IPS DF 4.7 (cell line): ENCODE data around the gene KIAA1958.
A peak's percentile ranks its signal among the peaks of the same experiment; 100 is the strongest.

Experiments used
- DNase-seq: peaks from one replicate; pipeline ENCODE4 v3.0.0-alpha.2; 2013; ENCODE audit warnings: low spot score; ENCODE audit errors: extremely low read depth

The KIAA1958 gene, protein sequence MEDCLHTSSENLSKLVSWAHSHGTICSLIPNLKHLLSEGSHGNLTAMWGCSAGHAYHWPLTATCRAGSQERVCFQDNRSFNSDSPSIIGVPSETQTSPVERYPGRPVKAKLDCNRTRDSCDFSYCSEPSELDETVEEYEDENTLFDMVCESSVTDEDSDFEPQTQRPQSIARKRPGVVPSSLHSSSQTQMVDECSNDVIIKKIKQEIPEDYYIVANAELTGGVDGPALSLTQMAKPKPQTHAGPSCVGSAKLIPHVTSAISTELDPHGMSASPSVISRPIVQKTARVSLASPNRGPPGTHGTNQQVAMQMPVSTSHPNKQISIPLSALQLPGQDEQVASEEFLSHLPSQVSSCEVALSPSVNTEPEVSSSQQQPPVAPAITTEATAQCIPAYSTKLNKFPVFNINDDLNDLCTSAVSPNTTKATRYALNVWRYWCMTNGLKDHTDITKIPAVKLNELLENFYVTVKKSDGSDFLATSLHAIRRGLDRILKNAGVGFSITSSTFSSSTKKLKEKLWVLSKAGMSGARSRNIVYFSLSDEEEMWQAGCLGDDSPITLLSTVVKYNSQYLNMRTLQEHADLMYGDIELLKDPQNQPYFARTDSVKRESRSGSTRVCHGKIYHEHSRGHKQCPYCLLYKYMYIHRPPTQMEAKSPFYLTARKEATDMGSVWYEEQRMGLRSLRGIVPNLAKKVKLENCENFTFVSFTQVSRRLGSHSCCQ

DNA sequence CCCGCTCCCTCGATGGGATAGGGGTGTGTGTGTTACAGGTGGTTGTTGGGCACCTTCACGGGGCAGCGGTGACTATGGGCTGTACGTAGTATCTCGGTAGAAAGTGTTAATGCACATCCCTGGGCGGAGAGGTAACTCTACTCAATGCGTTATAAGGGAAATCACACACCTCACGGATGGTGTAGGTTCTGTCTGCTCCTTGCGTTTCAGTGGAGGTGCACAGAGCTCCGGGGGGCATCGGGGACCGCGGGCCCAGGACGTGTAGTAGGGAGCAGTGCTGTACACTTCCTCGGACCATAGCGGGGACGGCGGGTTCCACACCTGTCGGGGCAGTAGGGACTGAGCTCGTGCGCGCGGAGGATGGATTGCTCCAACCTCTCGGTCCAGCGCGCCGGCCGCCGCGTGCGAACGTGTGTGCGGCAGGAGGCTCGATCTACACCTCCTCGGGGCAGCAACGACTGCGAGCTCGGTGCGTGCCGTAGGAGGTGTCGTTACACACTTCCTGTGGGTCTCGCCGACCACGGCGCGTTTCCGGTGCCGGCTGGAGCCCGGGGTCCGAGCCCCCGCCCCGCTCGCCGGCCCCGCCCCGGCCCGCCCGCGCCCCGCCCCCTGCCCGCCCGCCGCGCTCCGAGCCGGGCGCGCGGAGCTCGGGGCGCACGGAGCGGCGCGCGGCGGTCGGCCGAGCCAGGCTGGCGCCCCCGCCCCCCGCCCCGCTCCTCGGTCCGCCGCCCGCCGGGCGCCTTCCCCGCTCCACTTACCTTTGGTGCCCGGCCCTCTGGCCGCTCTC lies at the start of gene KIAA1958:
Gene KIAA1958 (plus strand): TSS at position 607 of the 787 bp plus-strand sequence. CDS start 87,254 bp downstream, outside the sequence.
- DNase-seq = peak; percentile 41

DNA sequence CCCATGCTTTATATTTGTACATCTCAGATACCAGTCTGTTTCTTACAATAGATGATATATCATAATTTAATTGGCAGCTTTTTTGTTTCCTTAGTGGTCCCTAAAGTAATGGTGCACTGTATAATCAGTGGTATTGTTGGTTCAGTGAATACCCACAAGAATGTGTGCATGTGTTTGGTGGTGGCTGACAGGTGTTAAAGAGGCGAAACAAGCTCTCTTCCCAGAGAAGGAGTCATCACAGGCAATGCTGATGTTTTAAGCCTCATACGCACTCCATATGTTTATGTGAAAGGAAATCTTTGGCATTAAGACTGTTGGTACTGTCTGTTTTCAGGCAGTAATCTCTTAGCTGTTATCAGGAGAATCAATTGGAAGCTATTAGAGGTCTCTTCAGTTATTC lies 49.2 kb upstream of the KIAA1958 start:
- no peak for DNase-seq

DNA sequence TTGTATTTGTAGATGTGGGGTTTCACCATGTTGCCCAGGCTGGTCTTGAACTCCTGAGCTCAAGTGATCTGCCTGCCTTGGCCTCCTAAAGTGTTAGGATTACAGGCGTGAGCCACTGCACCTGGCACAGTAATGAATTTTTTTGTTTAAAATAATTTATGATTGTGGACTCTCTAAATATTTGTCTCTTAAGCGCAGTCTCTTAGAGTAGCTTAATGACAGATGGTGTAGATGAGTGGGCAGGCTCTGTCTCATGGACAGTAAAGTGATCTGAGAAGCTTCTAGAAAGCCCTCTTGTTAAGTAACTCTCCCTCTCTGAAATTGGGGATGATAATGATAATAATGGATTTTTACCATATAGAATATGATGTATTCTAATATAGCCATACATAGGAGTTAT lies 47.5 kb upstream of the KIAA1958 start:
- DNase-seq = no peak

DNA sequence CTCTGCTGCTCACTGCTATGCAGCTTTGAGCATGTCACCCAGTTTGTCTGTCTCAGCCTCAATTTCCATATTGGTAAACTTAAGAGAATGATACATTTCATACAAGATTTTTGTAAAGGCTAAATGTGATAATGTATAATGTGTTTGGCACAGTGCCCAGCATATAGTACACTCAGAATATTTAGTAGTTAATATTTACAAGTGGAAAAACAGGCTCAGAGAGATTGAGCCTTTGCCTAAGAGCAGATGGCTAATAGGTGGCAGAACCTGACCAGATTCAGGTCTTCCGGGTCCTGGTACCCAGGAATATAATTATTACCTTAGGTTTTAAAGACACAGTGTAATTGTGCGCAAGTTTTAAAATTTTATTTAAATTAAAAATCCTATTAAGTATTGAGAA lies 46.8 kb upstream of the KIAA1958 start:
- DNase-seq = no peak

DNA sequence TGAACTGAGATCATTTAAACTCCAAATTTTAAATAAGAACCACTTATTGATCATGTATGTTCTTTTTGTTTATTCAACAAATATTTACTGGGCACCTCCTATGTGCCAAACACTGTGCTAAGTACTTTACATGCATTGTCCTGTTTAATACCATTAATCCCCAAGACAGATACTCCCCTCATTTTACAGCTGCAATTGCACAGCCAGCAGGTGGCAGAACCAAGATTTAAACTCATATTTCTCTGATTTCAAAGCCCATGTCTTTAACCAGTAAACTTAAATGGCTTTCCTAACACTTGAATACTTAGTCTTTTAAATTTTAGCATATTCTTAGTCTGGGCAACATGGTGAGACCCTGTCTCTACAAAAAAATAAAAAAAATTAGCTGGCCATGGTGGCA lies 43.4 kb upstream of the KIAA1958 start:
- no peak for DNase-seq

DNA sequence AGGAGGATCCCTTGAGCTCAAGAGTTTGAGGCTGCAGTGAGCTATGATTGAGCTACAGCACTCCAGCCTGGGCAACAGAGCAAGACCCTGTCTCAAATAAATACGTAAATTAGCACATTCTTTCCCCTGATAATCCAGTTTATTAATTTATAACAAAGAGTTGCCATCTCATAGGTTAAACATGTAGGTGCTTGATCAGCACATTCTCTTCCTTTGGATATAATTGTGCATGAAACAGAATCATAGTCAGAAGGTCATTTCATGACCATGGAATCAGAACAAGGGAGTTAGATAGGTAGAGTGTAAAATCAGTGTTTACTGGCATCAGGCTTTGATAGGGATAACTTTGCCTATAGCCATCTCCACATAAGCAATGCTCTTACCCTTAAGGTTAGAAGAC lies 43.0 kb upstream of the KIAA1958 start:
- no peak for DNase-seq

DNA sequence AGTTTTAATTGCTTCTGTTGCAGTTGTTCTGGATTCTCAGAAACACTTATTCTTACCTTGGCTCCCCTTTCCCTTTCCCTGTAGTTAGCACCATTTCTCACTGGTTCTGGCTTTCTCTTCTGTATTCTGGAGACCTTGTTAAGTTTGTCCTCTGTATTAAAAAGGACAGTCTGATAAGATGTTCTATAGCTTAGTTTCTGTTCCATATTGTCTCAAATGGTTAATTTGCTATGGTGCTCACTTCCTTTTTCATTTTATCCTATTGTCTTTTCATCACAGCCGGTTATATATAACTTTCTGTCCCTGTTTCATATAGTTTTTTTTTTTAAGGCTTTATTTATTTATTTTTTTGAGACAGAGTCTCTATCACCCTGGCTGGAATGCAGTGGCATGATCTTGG lies 41.4 kb upstream of the KIAA1958 start:
- no peak for DNase-seq

DNA sequence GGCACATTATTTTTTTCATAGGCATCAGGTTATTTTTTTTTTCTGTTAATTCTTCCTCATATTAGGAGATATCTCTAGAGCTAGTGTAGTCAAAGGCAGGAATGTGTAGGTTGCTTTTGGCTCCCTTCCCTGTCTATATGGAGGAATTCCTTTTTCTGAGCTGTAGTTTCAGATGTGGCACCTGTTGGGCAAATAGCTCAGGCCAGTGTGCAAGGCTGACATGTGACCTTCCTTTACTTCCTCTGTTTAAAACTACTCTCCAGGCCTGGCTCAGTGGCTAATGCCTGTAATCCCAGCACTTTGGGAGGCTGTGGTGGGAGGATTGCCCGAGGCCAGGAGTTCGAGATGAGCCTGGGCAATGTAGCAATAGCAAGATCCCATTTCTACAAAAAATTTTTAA lies 40.5 kb upstream of the KIAA1958 start:
- no peak for DNase-seq

DNA sequence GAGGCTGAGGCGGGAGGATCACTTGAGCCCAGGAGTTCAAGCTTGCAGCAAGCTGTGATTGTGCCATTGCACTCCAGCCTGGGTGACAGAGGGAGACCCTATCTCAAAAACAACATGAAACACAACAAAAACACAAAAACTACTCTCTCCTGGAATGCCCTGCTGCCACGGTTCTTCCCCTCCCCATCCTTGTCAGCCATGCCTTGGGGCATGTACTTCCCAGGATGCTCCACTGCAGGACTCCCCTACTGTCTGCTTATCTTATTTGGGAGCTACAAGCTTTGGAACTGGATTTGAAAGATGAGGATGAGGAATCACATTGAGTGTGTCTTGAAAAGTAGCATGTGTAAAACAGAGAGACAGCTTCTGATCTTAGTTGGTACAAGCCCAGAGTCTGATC lies 40.1 kb upstream of the KIAA1958 start:
- DNase-seq = no peak

DNA sequence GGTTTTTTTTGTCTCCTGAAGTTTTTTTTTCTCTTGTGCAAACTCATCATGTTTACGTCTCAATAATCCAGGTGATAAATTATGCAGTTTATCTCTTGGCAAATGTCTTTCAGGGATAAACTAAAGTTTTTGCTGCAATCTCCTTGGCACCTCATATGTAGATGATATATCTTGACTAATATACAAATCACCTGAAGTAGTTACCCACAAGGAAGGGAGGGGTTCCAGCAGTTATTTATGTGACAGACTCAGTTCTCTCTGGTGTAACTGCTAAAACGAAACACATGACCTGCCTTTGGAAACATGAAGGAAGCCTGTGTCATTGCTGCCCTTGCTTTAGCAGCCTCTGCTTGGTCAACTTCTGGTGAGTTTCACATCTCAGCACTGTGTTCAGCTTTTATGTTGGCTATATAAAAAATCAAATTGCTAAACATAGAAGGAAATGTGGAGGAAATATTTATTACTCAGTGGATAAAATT lies 39.3 kb upstream of the KIAA1958 start:
- no peak for DNase-seq

DNA sequence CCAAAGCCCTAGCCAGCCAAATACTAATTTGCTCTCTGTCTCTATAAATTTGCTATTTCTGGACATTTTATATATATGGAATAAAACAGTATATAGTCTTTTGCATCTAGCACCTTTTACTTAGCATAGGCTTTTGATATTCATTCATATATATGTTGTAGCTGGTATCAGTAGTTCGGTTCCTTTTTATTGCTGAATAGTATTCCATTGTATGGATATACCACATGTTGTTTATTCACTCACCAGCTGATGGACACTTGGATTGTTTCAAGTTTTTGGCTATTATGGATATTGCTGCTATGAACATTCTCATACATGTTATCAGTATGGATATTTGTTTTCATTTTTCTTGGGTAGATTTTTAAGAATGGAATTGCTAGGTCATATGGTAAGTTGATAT lies 23.8 kb upstream of the KIAA1958 start:
- DNase-seq = no peak

DNA sequence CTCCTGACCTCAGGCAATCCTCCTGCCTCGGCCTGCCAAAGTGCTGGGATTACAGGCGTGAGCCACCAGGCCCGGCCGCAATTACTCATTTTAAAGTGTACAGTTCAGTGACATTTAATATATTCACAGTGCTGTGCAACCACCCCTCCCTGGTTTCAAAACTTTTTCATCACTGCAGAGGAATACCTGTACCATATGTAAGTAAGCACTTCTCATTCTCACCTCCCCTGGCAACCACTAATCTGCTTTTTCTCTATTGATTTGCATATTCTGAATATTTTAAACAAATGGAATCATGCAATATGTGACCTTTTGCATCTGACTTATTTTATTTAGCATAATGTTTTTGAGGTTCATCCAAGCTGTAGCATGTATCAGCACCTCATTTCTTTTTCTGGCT lies 21.3 kb upstream of the KIAA1958 start:
- no peak for DNase-seq

DNA sequence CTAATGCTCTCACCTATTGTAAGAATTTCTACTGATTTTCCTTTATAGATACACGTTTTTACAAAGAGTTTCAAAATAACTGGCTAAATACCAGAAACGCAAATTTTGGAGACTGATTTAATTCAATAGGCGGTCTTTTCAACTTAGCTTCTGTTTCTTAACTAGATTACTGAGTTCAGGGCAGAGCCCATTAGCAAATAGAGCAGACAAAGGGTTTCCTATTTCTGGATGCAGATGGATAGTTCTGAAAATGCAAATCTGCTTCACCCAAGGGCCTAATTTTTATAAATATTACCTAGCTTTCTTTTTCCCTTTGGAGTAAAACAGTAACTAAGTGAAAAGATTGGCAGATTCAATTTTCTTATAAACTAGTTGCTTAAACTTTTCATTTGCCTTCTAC lies 13.6 kb upstream of the KIAA1958 start:
- no peak for DNase-seq

DNA sequence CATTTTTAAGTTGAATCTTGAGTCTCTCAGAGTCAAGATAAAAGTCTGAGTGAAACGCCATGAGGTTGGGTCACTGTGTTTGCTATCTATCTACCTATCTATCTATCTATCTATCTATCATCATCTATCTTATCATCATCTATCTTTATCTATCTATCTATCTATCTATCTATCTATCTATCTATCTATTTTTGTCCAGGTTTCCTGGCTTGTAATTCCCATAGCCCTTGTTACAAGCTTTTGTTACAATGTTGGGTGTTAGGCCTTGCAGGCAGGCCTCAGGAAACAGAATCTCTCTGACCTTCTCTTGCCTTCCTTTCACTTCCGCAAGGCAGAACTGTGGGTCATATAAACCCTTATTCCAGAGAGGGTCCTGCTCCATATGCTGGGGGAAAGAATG lies 12.6 kb upstream of the KIAA1958 start:
- DNase-seq = no peak

DNA sequence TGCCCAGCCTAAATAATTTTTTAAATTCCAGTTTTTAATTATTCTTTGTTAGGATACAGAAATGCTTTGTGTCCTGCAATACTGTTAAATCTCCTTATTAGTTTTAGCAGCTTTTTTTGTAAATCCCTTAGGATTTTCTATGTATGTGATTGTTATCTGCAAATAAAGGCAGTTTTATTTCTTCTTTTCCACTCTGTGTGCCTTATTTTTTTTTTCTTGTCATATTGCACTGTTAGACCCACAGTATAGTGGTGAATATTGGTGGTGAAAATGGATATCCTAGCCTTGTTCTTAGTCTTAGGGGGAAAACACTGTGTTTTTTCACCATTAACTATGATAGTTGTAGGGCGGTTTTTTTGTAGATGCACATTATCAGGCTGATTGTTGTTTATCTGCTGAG lies 11.3 kb upstream of the KIAA1958 start:
- DNase-seq = no peak

DNA sequence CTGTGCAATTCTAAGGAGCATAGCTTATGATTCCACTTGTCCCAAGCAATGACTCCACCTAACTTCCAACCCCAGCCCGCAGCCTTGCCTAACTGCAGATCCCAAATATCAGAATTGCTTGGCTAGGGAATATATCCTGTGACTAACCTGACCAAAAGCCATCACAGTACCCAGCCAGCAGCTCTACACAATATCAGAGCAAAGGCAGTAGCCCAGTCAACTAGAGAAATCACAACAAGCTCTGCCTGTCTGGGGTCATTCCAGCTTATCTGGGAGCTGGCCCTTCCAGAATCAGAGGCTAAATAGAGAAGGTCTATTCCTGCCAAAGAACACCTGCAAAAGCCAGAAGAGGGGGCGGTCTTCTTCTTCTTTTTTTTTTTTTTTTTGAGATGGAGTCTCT lies 9.3 kb upstream of the KIAA1958 start:
- no peak for DNase-seq

DNA sequence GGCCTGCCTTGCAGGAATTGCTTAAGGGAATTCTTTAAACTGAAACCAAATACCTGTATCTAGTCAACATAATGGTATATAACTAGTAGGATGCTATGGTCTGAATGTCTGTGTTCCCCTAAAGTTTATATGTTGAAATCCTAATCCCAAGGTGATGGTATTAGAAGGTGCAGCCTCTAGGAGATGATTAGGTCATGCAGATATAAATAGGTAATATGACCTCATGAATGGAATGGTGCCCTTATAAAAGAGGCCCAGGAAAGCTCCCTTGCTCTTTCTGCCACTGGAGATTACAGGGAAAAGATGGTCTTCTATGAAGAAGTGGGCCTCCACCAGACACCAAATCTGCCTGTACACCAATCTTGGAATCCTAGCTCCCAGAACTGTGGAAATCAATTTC lies 7.4 kb upstream of the KIAA1958 start:
- DNase-seq = no peak

DNA sequence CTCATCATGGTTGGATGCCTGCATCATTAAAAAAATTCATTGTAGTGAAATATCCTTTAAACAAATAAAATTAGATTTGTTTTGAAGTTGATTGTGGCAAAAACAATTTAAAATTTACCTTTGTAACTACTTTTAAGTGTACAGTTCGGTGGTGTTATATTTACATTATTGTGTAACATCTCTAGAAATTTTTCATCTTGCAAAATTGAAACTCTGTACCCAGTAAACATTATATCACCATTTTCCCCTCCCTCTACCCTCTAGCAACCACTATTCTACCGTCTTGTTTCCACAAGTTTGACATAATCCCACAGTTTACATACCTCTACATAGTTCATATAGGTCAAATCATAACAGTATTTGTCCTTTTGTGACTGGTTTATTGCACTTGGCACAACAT lies 2.0 kb upstream of the KIAA1958 start:
- DNase-seq = no peak

DNA sequence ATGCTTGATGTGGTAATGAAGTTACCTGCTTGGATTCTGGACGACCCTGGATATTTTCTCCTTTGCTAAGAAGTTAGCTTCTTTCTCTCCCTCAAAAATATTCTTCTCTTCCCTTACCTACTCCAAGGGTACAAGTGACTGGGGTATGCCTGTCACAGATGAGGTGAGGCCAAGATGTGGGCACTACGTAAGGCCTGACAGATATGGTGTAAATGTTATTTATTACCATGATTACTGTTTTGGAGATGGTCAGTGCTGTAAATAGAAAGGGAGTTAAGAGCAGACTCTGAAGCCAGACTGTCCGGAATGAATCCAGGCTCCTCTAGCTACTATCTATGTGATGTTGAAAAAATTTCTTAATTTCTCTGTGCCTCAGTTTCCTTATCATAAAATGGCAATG lies 1.1 kb upstream of the KIAA1958 start:
- DNase-seq = no peak

DNA sequence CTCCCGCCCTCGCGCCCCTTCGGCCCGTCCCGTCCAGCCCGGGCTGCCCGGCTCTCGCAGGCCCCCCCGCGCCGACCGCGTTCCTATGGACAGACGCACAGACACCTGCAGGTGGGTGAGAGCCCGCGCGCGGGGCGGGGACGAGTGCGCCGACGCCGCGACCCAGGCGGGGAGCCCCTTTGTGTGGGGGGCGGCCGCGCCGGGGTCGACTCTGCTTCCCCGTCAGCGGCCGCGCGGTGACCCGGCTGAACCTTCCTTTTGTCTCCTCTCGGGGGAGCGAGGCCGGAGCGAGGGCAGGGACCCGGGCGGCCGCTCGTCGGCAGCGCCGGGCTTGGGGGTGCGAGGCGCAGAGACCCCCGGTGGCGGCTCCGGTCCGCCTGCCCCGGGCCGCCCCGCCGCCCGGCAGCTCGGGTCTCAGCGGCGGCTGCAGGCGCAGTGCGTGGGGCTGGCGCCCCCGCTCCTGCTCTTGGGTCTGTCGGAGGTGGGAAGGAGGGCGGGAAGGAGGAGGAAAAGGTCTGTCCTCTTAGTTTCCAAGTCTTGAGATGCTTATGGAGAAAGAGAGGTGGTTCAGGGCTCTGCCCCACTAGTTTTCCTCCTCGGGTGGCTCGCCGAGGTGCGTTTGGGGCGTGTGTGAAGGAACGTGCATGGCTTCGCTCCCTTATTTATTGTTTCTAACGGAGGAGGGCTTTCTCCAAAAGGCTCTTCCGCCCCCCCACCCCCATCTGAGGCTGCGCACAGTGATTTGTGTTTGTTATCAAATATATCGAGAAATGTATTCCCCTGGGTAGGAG lies 576 bp downstream of the KIAA1958 start:
- DNase-seq = no peak

DNA sequence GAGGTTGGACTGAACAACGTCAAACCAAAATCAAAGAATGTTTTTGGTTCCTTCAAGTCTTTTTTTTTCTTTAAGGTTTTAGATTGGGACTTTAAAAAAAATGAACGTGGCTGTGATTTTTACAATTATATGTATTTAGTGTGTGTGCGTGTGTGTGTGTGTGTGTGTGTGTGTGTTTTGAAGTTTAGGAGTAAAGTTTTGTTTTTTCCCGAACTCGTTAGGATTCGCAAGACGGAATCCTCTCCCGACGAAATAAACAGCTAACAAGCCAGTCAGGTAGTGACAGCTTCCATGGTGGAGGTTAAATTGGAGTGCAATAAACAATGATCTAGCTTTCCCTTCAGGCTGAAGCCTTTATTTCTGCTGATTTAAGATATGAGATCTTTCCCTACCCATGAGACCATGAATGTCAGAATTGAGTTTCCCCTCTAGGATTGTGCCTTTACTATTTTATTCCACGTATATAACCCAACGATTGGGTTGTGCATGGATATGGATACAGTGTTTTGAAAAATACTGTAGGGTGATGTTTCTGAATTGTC lies 1.2 kb downstream of the KIAA1958 start:
- DNase-seq = no peak
